Psoas muscle (tissue), 8 donors: ENCODE measurements around the gene TMEM54. TPM values are rescaled to one million over a fixed set of nuclear protein-coding genes. Genes with fewer than 3 reads are reported as not detected.

Source experiments
- ATAC-seq, 4 donors: fragments of 200-7000 bp; cut with Tn5 transposase; one replicate each; pipeline ENCODE4 v1.9.1; 2020; ENCODE audit warnings: moderate library complexity in 3 of 4, mild to moderate bottlenecking in 2 of 4
- DNase-seq, 2 donors: peaks; one replicate each; pipeline ENCODE4 v3.0.0-alpha.2; 2020
- H3K27ac ChIP-seq: fragments of 200-600 bp; one replicate; pipeline ENCODE4 v1.8.0; 2022
- H3K27me3 ChIP-seq, 3 donors: fragments of 200-600 bp in 1 of 3; one replicate each; pipeline versions ENCODE4 v1.6.1 to v1.8.0; 2013 to 2022; ENCODE audit warnings: low read length in 2 of 3, mild to moderate bottlenecking in 2 of 3, moderate library complexity in 1 of 3; ENCODE audit not compliant: insufficient read depth in 3 of 3
- H3K36me3 ChIP-seq, 2 donors: fragments of 200-600 bp in 1 of 2; one replicate each; pipeline versions ENCODE4 v1.6.1 to v1.8.0; 2013 to 2022; ENCODE audit warnings: low read depth in 1 of 2, mild to moderate bottlenecking in 1 of 2, moderate library complexity in 1 of 2; ENCODE audit not compliant: insufficient read depth in 1 of 2
- H3K4me1 ChIP-seq: fragments of 200-600 bp; one replicate; pipeline ENCODE4 v1.8.0; 2022
- H3K4me3 ChIP-seq: fragments of 200-600 bp; one replicate; pipeline ENCODE4 v1.8.0; 2022; ENCODE audit warnings: mild to moderate bottlenecking
- H3K9me3 ChIP-seq: fragments of 200-600 bp; one replicate; pipeline ENCODE4 v1.8.0; 2022
- CTCF ChIP-seq: fragments of 200-600 bp; IDR thresholded peaks from one replicate; pipeline ENCODE4 v1.8.0; 2022; ENCODE audit warnings: antibody characterized with exemption
- WGBS, 3 donors: extraction: QIAGEN DNeasy Blood & Tissue Kit; methylation state at CpG; one replicate each; pipeline versions ENCODE4 v1.1.6 to v1.1.7; 2013; 5-methylcytosine and 5-hydroxymethylcytosine counted together
- intact Hi-C, 2 donors: fragments of 100-400 bp; cut with DNase I; formaldehyde crosslinking; loops; one replicate each; pipeline versions ENCODE4 v1.11.0 to v1.14.2; 2022
- polyA plus RNA-seq, 3 donors: library from polyadenylated mRNA; stranded (reverse); fragments of 200-250 nt; gene quantifications; one replicate each; pipeline ENCODE4 v1.2.3, GENCODE V29; 2013
- total RNA-seq, 4 donors: library from RNA; stranded (reverse); fragmentation: NEBNext Ultra II Directional in 2 of 4; extraction: Animal tissue kit (Norgen Biotek cat#: 25700) in 2 of 4; gene quantifications; one replicate each; pipeline versions ENCODE4 v1.2.1 to v1.2.4, GENCODE V29; 2021 to 2023
- donor health status: healthy with polysubstance abuse.
- donor health status: DM: no; HTN: no; CAD: no; lungs with moderate emphysema.
- donor health status: Bipolar disorder and iron deficiency.
- donor health status: healthy.
- donor health status: DM: yes; HTN: yes; CAD: no.
- donor health status: DM: no; HTN: no; CAD: no.
- donor health status: DM: no; HTN: no; CAD: no.
- donor health status: DM: yes; HTN: yes; CAD: no.

TMEM54 gene
- total and polyA plus RNA-seq, 7 donors: 4.7 to 11.8 (median 5.9) TPM

GRCh38 chr1:32886828-32887414 is 14.3 kb downstream of the TMEM54 start:
- WGBS, 3 donors: 34 to 41% (median 39%) methylated on average over 19 of the region's 19 CpGs
- Histone ChIP-seq H3K9me3 (no peaks in the 10 kb centered on the region), H3K36me3 (no peaks in the 10 kb centered on the region), H3K4me1 (peaks cover 6% of the 10 kb centered on the region), H3K4me3 (no peak overlapping the region), H3K27me3 (peaks cover 0 to 43% (median 22%) of the 10 kb centered on the region in 3 donors), H3K27ac (no peak overlapping the region)
- intact Hi-C loops: no loop called here
- TF ChIP-seq CTCF: no peak
- DNase-seq (no peak), ATAC-seq (no peak)

- peaks cover 0 to 36% (median 21%) of the 10 kb centered on the region in 3 donors for H3K27me3 ChIP-seq
- peak within 1 kb of the TSS; percentile 32 for H3K4me3 ChIP-seq
Observed at GRCh38 chr1:32886004-32886827, 15.0 kb downstream of the TMEM54 start, which contains the start of gene HPCA. TSS of gene HPCA (plus strand) at chr1:32886491. CDS start at chr1:32888899, 2,408 bp downstream.

GRCh38 chr1:32885676-32886003 is 15.5 kb downstream of the TMEM54 start:
- Histone ChIP-seq H3K27ac (no peak overlapping the region), H3K9me3 (no peaks in the 10 kb centered on the region), H3K36me3 (no peaks in the 10 kb centered on the region), H3K4me1 (peaks cover 12% of the 10 kb centered on the region), H3K27me3 (peaks cover 0 to 31% (median 18%) of the 10 kb centered on the region in 3 donors), H3K4me3 (no peak overlapping the region)
- ATAC-seq (no peak), DNase-seq (no peak)
- no peak for TF ChIP-seq CTCF
- intact Hi-C loops: no loop called here
- WGBS, 3 donors: 22% methylated on average over 8 of the region's 8 CpGs

More at GRCh38 chr1:32886004-32886827, 15.0 kb downstream of the TMEM54 start, which contains the start of gene HPCA:
- WGBS, 3 donors: 2 to 5% (median 2%) methylated on average over 47 to 79 of the region's 79 CpGs
- intact Hi-C loops: no loop called here
- DNase-seq (peak; percentile 55 to 77), ATAC-seq (peak; percentile 73 to 87 (median 84))
- H3K4me1 ChIP-seq: peaks cover 11% of the 10 kb centered on the region
- no peaks in the 10 kb centered on the region for H3K36me3 ChIP-seq
- H3K27ac ChIP-seq: no peak within 1 kb of the TSS
- TF ChIP-seq CTCF: peak; percentile 35
- H3K9me3 ChIP-seq: no peaks in the 10 kb centered on the region

- no peaks in the 10 kb centered on the region for H3K36me3 ChIP-seq
- peaks cover 0 to 31% (median 18%) of the 10 kb centered on the region in 3 donors for H3K27me3 ChIP-seq
- H3K4me1 ChIP-seq: peaks cover 12% of the 10 kb centered on the region
- no peak overlapping the region for H3K27ac ChIP-seq
- no peak for ATAC-seq
- H3K9me3 ChIP-seq: no peaks in the 10 kb centered on the region
- intact Hi-C loops: no loop called here
- no peak for DNase-seq
- no peak for TF ChIP-seq CTCF
- no peak overlapping the region for H3K4me3 ChIP-seq
- 40 to 57% (median 48%) methylated on average over 10 to 12 of the region's 12 CpGs for WGBS, 3 donors
Observed at GRCh38 chr1:32884726-32885125, 16.5 kb downstream of the TMEM54 start.
